Measurements from ENCODE around the gene MYB.

- TF ChIP-seq CTCF (conservative IDR thresholded peaks at IDR 0.05; ENCODE audit: low read depth, low read length) (no peak), EZH2 (IDR thresholded peaks at IDR 0.05; ENCODE audit: borderline replicate concordance, low read depth, low read length, poor library complexity, severe bottlenecking) (no peak)
Measured at GRCh38 chr6:135251498-135252441, 70.7 kb downstream of the MYB start.
